Liver (tissue), 3 donors: ENCODE measurements around the gene FCHO2.
"Not testable (repeated sequence)": the region's sequence is repeated elsewhere in the genome, so short reads cannot be mapped to it uniquely, and the experiment has no call there.

Experiments used
- ATF3 ChIP-seq: IDR thresholded peaks from 2 replicates; pipeline ENCODE4 v1.6.1; 2016; ENCODE audit warnings: antibody characterized with exemption
- CTCF ChIP-seq: fragments of 150-350 bp; IDR thresholded peaks from 2 replicates; pipeline ENCODE4 v1.5.1; 2017; ENCODE audit warnings: improper control_type of control experiment, low read depth, low read length; ENCODE audit not compliant: missing input control
- EGR1 ChIP-seq, 2 donors: IDR thresholded peaks; 2 replicates each; pipeline ENCODE4 v1.6.1; 2016 to 2018; ENCODE audit warnings: antibody characterized with exemption in 2 of 2, low read depth in 2 of 2
- RAD21 ChIP-seq, 2 donors: IDR thresholded peaks; 2 replicates each; pipeline ENCODE4 v1.6.1; 2016; ENCODE audit warnings: antibody characterized with exemption in 2 of 2, mild to moderate bottlenecking in 2 of 2
- REST ChIP-seq: IDR thresholded peaks from 2 replicates; pipeline ENCODE4 v1.6.1; 2016; ENCODE audit warnings: antibody characterized with exemption, mild to moderate bottlenecking
- RXRA ChIP-seq, 2 donors: IDR thresholded peaks; 2 replicates each; pipeline ENCODE4 v1.6.1; 2017 to 2018; ENCODE audit warnings: antibody characterized with exemption in 2 of 2, mild to moderate bottlenecking in 1 of 2
- SP1 ChIP-seq: IDR thresholded peaks from 2 replicates; pipeline ENCODE4 v1.6.1; 2018; ENCODE audit warnings: antibody characterized with exemption, mild to moderate bottlenecking
- TAF1 ChIP-seq: conservative IDR thresholded peaks from 2 replicates; pipeline ENCODE4 v1.6.1; 2016; ENCODE audit warnings: antibody characterized with exemption, mild to moderate bottlenecking
- YY1 ChIP-seq: IDR thresholded peaks from 2 replicates; pipeline ENCODE4 v1.6.1; 2016; ENCODE audit warnings: antibody characterized with exemption, mild to moderate bottlenecking
- ZBTB33 ChIP-seq: IDR thresholded peaks from 2 replicates; pipeline ENCODE4 v1.6.1; 2016; ENCODE audit warnings: antibody characterized with exemption
- donor health status: healthy.
- donor health status: healthy.

GRCh38 chr5:73024946-73025544 lies 69.2 kb downstream of the FCHO2 start:
- not testable (repeated sequence) for TF ChIP-seq CTCF; EGR1 (IDR thresholded peaks at IDR 0.05; ENCODE audit: low read depth in 2 of 2); ZBTB33; YY1; RAD21 (IDR thresholded peaks at IDR 0.05); REST; SP1; ATF3; RXRA (IDR thresholded peaks at IDR 0.05); TAF1
